KMS-11 (cell line): ENCODE results near the gene FAM110C.
"Not testable (repeated sequence)": the region's sequence is repeated elsewhere in the genome, so short reads cannot be mapped to it uniquely, and the experiment has no call there.

ENCODE experiments used
- H2AFZ ChIP-seq: fragments of 200-600 bp; sonication (generic); 2 replicates; pipeline ENCODE4 v1.6.1; 2016; ENCODE audit warnings: antibody characterized with exemption, mixed run types, low read depth
- H3K27ac ChIP-seq: fragments of 200-600 bp; sonication (generic); 2 replicates; pipeline ENCODE4 v1.6.1; 2016; ENCODE audit warnings: mild to moderate bottlenecking, mixed run types
- H3K27me3 ChIP-seq: fragments of 200-600 bp; sonication (generic); 2 replicates; pipeline ENCODE4 v1.6.1; 2017; ENCODE audit warnings: mild to moderate bottlenecking, low read depth, mixed run types, moderate library complexity; ENCODE audit not compliant: insufficient read depth
- H3K36me3 ChIP-seq: fragments of 200-600 bp; sonication (generic); 2 replicates; pipeline ENCODE4 v1.6.1; 2017; ENCODE audit warnings: mild to moderate bottlenecking, mixed run types; ENCODE audit not compliant: insufficient read depth
- H3K4me1 ChIP-seq: fragments of 200-600 bp; sonication (generic); 2 replicates; pipeline ENCODE4 v1.6.1; 2016; ENCODE audit warnings: mild to moderate bottlenecking, low read depth, mixed run types; ENCODE audit not compliant: poor library complexity, severe bottlenecking
- H3K4me2 ChIP-seq: fragments of 200-600 bp; sonication (generic); 2 replicates; pipeline ENCODE4 v1.7.0; 2016; ENCODE audit warnings: mild to moderate bottlenecking, mixed run types
- H3K4me3 ChIP-seq: fragments of 200-600 bp; sonication (generic); IDR thresholded peaks from 2 replicates; pipeline ENCODE4 v1.6.1; 2017; ENCODE audit warnings: low read depth, low read length, mixed read lengths; ENCODE audit not compliant: insufficient read depth
- H3K79me2 ChIP-seq: fragments of 200-600 bp; sonication (generic); 2 replicates; pipeline ENCODE4 v1.6.1; 2016; ENCODE audit warnings: low read depth, mixed run types; ENCODE audit not compliant: insufficient read depth
- H3K9ac ChIP-seq: fragments of 200-600 bp; sonication (generic); 2 replicates; pipeline ENCODE4 v1.6.1; 2016; ENCODE audit warnings: mild to moderate bottlenecking, mixed run types
- H4K20me1 ChIP-seq: fragments of 200-600 bp; sonication (generic); 2 replicates; pipeline ENCODE4 v1.6.1; 2016; ENCODE audit warnings: mild to moderate bottlenecking, mixed run types; ENCODE audit not compliant: insufficient read depth
- CTCF ChIP-seq: fragments of 200-600 bp; sonication (generic); conservative IDR thresholded peaks from 2 replicates; pipeline ENCODE4 v1.6.1; 2017; ENCODE audit warnings: low read depth, mild to moderate bottlenecking, antibody characterized with exemption, low read length, moderate library complexity, mixed read lengths

The FAM110C gene

GRCh38 chr2:69366-70344 is 23.4 kb upstream of the FAM110C start:
- Histone ChIP-seq H4K20me1 (no peaks in the 10 kb centered on the region), H3K4me3 (no peak overlapping the region), H3K79me2 (no peaks in the 10 kb centered on the region), H3K36me3 (no peaks in the 10 kb centered on the region), H3K27me3 (no peaks in the 10 kb centered on the region), H3K4me1 (no peaks in the 10 kb centered on the region), H2AFZ (no peak overlapping the region), H3K27ac (no peak overlapping the region), H3K4me2 (no peak overlapping the region), H3K9ac (no peak overlapping the region)
- no peak for TF ChIP-seq CTCF

- H2AFZ ChIP-seq, H3K36me3 ChIP-seq, H3K27me3 ChIP-seq, H3K9ac ChIP-seq, H4K20me1 ChIP-seq, H3K79me2 ChIP-seq, H3K4me2 ChIP-seq, H3K4me3 ChIP-seq, H3K4me1 ChIP-seq, H3K27ac ChIP-seq: not testable (repeated sequence)
Observed at GRCh38 chr2:68637-69036, 22.3 kb upstream of the FAM110C start.

GRCh38 chr2:66853-67252 is 20.5 kb upstream of the FAM110C start:
- Histone ChIP-seq H3K27me3 (no peaks in the 10 kb centered on the region), H3K79me2 (no peaks in the 10 kb centered on the region), H3K27ac (no peak overlapping the region), H2AFZ (no peak overlapping the region), H4K20me1 (no peaks in the 10 kb centered on the region), H3K36me3 (no peaks in the 10 kb centered on the region), H3K9ac (no peak overlapping the region), H3K4me3 (no peak overlapping the region), H3K4me1 (no peaks in the 10 kb centered on the region), H3K4me2 (no peak overlapping the region)
- TF ChIP-seq CTCF = no peak

GRCh38 chr2:65121-65520 is 18.8 kb upstream of the FAM110C start:
- no peak overlapping the region for H2AFZ ChIP-seq
- H4K20me1 ChIP-seq = no peaks in the 10 kb centered on the region
- no peak for TF ChIP-seq CTCF
- H3K4me1 ChIP-seq = no peaks in the 10 kb centered on the region
- no peak overlapping the region for H3K4me2 ChIP-seq
- no peaks in the 10 kb centered on the region for H3K36me3 ChIP-seq
- no peaks in the 10 kb centered on the region for H3K79me2 ChIP-seq
- no peaks in the 10 kb centered on the region for H3K27me3 ChIP-seq
- no peak overlapping the region for H3K4me3 ChIP-seq
- no peak overlapping the region for H3K9ac ChIP-seq
- no peak overlapping the region for H3K27ac ChIP-seq
